Keratinocyte (primary cell): Measurements from ENCODE around the gene MRFAP1.

Experiments used
- EZH2 ChIP-seq: IDR thresholded peaks from one replicate; pipeline ENCODE4 v1.6.1; 2012; ENCODE audit warnings: inconsistent platforms, mild to moderate bottlenecking, low read length, moderate library complexity
- TF ChIP-seq, protein P1 (sequence below), 3 experiments: IDR thresholded peaks in 1 of 3; conservative IDR thresholded peaks in 1 of 3; optimal IDR thresholded peaks in 1 of 3; 2 replicates in 2 of 3; 3 replicates in 1 of 3; pipeline versions ENCODE3 to v1.5.1; 2011; ENCODE audit warnings: low read length in 3 of 3, mild to moderate bottlenecking in 3 of 3, moderate library complexity in 2 of 3, control low read depth in 1 of 3, inconsistent platforms in 1 of 3; ENCODE audit not compliant: insufficient read depth in 2 of 3; ENCODE audit errors: extremely low read depth in 1 of 3

DNA sequence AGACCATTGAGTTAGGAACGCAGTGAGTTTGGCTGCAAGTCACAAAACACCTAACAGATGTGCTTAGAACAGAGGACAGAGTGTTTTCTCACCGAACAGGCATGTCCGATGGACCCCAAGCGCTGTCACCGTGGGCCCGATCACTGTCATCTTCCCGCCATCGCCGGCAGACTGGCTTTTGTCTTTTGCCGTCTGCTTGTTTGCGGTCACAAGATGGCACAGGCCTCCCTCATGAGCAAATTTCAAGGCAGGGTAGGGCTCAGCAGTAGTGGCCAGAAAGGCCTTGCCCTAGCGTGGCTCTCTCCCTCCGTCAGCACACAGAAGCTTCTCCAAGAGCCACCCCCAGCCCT is 21.4 kb upstream of the MRFAP1 start:
- TF ChIP-seq, protein P1, sequence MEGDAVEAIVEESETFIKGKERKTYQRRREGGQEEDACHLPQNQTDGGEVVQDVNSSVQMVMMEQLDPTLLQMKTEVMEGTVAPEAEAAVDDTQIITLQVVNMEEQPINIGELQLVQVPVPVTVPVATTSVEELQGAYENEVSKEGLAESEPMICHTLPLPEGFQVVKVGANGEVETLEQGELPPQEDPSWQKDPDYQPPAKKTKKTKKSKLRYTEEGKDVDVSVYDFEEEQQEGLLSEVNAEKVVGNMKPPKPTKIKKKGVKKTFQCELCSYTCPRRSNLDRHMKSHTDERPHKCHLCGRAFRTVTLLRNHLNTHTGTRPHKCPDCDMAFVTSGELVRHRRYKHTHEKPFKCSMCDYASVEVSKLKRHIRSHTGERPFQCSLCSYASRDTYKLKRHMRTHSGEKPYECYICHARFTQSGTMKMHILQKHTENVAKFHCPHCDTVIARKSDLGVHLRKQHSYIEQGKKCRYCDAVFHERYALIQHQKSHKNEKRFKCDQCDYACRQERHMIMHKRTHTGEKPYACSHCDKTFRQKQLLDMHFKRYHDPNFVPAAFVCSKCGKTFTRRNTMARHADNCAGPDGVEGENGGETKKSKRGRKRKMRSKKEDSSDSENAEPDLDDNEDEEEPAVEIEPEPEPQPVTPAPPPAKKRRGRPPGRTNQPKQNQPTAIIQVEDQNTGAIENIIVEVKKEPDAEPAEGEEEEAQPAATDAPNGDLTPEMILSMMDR (optimal IDR thresholded peaks at IDR 0.05 in 1 of 3, IDR thresholded peaks at IDR 0.05 in 1 of 3, conservative IDR thresholded peaks at IDR 0.05 in 1 of 3; ENCODE audit: extremely low read depth in 1 of 3, insufficient read depth in 2 of 3, low read length in 3 of 3): no peak
- no peak for TF ChIP-seq EZH2
